ENCODE data around the gene DIO3.
A peak's percentile ranks its signal among the peaks of the same experiment; 100 is the strongest.

Gene DIO3

DNA sequence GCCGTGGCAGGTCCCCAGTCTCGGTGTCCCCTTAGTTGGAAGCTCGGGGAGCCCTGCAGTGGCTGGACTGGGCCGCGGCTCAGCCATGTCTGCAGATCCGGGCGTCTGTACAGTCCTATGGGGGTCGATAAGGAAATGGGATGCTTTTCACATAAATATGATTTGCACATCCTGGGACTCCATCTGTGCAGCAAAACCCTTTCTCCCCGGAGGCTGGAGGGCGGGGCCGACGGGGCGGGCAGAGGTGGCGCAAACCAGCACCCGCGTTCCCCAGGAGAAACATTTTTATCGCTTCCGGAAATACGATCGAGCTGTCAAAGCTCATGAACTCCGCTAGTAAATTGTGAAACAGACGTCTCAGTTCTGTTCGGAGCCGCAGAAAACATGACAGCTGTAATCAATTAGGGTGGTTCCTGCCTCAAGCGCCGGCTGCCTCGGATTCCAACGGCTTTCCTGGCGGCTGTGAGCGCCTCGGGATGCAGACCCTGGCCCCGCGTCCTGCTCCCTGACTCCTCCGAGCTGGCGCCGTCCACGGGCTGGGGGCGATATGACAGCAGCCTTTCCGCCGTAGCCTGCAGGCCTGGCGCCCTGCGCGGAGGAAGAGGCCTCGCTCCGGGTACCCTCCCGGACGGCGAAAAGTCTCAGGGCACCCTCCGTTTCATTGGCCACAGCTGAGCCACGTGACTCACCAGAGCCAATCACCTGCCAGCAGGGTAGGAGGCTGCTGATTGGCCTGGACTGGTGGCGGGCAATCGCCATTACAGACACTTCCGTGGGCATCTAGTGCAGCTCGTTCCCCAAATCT is 23.0 kb downstream of the DIO3 start:
- no peak for ATAC-seq

DNA sequence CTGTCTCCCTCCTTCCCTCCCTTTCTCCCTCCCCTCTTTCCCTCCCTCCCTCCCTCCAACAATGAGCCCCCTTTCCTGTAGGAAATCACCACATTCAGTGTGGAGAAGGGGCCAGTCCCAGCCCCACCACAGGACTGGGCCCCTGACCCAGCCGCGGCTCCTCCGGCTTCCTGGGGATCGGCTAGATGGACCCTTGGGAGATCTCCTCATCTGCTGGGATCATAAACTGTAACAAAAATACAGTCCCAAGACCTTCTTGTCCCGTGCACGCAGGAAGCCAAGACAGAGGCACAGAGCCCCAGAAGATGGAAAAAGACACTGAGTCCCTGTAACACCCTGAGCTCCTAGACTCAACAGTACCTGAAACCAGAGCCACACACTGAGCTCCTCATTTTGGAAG is 23.9 kb downstream of the DIO3 start:
- ATAC-seq: no peak

GRCh38 chr14:101586531-101587430 is 25.5 kb downstream of the DIO3 start:
- ATAC-seq: no peak

GRCh38 chr14:101587441-101587911 is 26.2 kb downstream of the DIO3 start:
- ATAC-seq: no peak

DNA sequence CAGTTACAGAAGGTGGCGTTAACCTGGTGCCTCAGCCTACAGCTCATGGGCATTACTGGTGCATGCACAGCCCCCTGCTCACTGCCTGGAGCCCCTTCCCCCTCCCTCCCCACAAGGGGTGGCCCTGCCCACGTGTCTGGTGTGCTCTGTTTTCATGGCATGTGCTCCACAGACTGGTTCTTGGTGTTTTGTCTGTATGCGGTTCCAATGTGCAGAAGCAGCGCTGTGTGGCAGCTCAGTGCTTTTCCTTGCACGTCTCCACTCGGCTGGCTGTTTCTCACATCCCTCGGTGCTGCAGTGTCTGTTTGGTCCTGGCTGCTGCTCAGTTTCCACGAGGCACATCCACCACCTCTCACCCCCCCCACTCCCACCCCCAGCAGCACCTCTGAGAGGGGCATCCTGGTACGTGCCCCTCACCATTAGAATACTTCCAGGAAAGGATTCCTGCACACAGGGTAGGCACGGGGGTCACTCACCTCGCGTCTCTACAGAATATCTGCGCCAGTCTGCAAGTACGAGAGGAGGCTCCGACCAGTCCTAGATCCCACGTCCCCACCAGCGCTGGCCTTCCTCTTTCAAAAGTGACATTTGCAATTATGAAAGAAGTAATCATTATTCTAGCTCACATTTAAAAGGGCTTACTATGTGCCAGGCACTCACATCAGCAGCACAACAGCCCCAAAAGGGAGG is 27.1 kb downstream of the DIO3 start:
- no peak for ATAC-seq

DNA sequence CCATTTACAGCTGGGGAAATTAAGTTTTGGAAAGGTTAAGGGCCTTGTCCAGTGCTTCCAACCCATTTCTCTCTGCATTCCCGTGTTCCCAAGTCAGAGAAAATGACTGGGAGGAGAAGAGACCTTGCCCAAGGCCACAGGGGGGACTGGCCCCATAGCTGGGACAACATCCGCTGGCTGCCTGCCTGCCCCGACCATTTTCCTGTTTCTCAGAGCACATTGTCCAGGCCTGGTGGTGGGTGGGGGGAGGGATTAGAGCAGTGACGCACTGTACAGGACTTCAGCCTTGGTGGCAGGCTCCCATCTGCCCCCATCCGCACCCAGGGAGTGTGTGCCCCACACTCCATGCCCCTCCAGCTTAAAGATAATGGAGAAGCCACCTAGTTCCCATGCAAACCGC is 27.7 kb downstream of the DIO3 start:
- no peak for ATAC-seq

- no peak for ATAC-seq
Measured at GRCh38 chr14:101589486-101590015, 28.3 kb downstream of the DIO3 start.

DNA sequence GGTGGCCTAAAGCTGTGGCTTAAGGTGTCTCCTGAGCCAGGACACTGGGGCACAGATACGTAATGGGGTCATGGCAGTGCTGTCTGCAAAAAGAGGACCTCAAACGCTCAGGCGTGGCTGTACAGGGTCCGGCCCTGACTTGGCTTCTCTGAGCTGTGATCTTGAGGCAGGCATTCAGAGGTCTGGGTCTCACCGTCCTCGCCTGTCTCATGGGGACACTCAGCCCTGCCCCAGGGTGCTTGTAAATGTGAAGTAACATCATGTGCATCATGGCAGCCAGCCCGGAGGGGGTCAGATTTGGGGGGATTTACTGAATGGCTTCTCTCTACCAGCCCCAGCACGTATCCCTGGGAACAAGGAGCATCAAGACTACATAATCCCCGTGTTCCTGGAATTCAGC is 28.8 kb downstream of the DIO3 start:
- ATAC-seq: no peak

DNA sequence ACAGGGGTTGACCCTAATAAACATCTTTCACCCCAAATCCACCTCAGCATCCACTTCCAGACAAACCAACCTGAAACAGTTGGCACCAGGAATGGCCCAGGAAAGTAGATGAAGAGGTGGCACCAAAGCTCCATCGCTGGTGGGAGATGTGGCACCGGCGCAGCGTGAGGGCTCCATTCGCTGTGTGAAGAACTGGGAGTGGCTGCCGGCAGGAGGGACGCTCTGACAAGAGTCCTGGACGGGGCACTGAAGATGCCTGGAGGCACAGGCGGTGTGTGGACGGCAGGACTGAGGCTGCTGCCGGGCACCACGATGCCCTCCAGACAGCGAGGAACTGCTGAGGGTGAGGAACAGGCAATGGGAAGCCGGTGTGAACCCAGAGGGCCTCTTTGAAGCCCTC is 29.3 kb downstream of the DIO3 start:
- ATAC-seq: no peak

GRCh38 chr14:101591121-101591520 is 29.8 kb downstream of the DIO3 start:
- ATAC-seq: no peak

GRCh38 chr14:101591582-101591981 is 30.3 kb downstream of the DIO3 start:
- no peak for ATAC-seq

DNA sequence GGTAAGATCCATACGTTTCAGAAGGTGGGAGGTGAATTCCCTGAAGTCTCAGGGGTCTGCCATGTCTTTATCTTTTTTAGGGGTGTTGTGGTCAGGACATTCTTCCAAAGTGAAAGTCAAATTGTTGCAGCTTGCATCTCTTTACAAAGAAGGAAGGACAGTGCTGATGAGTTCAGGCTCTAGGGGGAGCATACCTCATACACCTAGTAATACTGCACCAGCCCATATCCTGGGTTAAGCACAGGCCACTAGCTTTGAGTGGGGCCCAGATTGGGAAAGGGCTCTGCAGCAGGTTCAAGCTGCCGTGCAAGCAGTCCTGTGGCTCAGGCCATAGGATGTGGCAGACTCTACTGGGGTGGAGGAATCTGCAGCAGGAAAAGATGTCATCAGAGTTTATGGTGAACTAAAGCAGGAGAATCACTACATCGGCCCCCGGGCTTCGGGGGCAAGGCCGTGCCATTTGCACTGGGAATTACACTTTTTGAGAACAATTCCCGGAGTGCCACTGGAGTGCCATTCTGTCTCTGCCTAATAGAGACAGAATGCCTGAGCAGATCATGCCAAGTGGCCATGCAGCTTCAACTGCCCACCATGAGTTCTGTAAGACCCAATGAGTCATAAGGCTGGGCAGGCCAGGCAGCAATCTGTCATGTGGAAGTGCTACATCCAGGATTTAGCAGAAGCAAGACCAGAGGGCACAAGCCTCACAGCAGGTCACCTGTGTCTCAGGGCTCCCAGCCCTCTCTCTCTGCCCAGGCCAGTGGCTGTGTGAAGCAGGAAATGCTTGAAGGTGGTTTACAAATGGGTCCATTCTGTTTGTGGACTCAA is 32.3 kb downstream of the DIO3 start:
- no peak for ATAC-seq

GRCh38 chr14:101594511-101595148 is 33.3 kb downstream of the DIO3 start:
- ATAC-seq: no peak

GRCh38 chr14:101595349-101595748 is 34.1 kb downstream of the DIO3 start:
- ATAC-seq: no peak

DNA sequence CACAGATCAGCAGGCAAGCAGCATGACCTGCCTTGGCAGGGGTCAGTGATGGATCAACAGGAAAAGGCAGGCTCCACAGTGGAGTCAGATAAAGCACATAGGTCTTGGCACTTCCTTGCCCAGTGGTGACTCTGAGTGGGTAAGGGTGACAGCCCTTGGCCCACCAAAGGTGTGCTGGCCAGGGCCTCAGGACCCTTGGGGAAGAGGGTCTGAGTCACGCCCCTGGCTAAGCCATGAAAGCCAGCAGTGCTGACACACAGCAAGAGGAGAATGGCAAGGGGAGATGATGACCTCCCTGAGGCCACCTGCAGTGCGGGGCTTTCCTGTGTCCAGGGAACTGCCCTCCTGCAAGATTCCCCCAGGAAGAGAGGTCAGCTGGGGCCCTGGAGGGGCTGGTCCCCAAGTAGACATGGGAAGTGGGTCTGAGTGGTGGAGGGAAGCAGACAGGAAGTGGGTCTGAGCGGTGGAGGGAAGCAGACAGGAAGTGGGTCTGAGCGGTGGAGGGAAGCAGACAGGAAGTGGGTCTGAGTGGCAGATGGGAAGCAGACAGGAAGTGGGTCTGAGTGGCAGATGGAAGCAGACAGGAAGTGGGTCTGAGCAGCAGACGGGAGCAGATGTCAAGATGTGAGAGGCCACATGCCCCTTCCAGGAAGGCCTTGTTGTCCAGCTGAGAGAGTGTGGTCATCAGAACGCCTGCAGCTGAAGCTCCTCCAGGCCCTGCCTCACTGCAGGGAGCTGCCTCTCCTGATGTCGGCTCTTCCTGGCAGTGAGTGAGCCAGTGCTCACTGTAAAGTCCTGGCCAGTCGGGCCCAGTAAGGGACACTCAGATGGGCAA is 34.8 kb downstream of the DIO3 start:
- ATAC-seq: peak; percentile 61 to 71

DNA sequence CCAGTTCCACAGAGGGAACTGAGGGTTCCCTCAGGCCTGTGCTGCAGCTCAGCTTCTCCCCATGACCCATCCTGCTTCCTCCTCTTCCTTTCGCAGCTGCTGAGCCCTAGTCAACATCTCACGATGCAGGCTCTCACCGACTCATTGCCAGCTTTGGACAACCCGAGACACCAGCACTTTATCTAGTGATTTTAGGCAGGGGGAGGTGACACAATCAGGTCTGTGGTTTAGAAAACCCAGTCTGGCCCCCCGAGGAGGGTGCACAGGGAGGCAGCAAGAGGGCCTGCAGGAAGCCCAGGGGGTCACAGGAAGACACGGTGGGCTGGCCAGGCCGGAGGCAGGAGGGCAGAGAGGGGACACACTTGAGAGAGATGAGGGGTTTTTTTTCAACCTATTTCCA is 35.4 kb downstream of the DIO3 start:
- peak; percentile 9 to 11 for ATAC-seq

DNA sequence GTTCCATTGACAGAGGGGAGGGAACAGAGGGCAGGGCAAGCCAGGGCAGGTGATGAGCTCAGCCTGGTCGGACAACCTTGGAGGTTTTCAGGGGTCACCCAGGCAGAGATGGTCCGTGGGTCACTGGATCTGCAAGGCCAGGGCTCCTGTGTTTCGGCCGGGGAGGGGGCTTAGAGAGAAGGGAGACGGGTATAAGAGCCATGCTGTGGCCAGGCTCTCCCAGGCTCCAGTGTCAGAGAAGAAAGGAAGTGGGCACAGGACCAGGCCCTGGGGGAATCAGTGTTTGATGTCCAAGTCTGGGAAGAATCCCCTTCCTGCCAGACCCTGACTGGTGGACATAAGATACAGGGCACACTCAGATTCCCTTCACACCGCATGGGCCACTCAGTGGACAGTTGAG is 36.9 kb downstream of the DIO3 start:
- ATAC-seq: no peak

- ATAC-seq: no peak
Measured at GRCh38 chr14:101598571-101599233, 37.4 kb downstream of the DIO3 start.

DNA sequence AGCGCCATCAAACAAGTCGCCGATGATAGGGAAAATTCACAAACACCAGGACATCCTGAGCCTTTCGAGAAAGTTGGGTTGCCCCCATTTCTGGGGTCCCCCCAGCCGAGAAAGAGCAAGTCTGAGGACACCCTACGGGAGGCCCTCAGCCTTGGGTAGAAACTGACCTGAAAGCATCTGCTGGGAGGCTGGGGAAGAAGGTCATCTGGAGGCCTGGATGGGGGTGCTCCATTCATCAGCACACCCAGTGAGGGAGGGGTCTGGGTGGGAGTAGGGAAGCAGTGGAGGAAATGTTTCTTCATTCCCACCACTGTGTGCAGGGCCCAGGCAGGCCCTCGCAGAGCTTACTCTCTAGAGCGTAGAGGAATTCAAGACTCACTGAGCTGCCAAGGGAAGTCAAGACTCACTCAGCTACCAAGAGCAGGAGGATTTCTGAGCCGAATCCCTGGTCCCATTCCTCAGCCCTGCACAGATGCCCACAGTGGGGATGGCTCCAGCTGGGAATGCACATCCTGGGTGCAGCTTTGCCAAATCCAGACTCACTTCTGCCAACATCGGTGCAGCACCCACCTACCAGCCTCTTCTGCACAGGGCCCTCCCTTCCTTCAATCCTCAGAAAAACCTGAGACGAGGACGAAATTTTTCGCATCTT is 38.1 kb downstream of the DIO3 start:
- no peak for ATAC-seq
